ENCODE data around the gene SLC25A53.
A peak's percentile ranks its signal among the peaks of the same experiment; 100 is the strongest.

SLC25A53 gene

GRCh38 chrX:104098919-104099318 lies 57.9 kb downstream of the SLC25A53 start:
- H3K27ac ChIP-seq: no peak overlapping the region
- no peaks in the 10 kb centered on the region for H3K36me3 ChIP-seq
- intact Hi-C loops (cut with DNase I; ENCODE audit: low total_unique reads): no loop called here
- DNase-seq: no peak
- H3K4me3 ChIP-seq: no peak overlapping the region
- H3K9me3 ChIP-seq: no peaks in the 10 kb centered on the region
- no peak for TF ChIP-seq CTCF (IDR thresholded peaks at IDR 0.05)
- H3K4me1 ChIP-seq: no peaks in the 10 kb centered on the region
- H3K27me3 ChIP-seq: no peaks in the 10 kb centered on the region

GRCh38 chrX:104098151-104098808 lies 58.5 kb downstream of the SLC25A53 start:
- H3K27ac ChIP-seq: no peak overlapping the region
- H3K9me3 ChIP-seq: no peaks in the 10 kb centered on the region
- intact Hi-C loops (cut with DNase I; ENCODE audit: low total_unique reads): no loop called here
- TF ChIP-seq CTCF (IDR thresholded peaks at IDR 0.05): peak; percentile 45 to 66
- DNase-seq: no peak
- no peaks in the 10 kb centered on the region for H3K36me3 ChIP-seq
- H3K4me1 ChIP-seq: no peaks in the 10 kb centered on the region
- no peak overlapping the region for H3K4me3 ChIP-seq
- H3K27me3 ChIP-seq: no peaks in the 10 kb centered on the region

GRCh38 chrX:104085919-104086318 lies 70.9 kb downstream of the SLC25A53 start:
- no peak for DNase-seq
- TF ChIP-seq CTCF (IDR thresholded peaks at IDR 0.05): no peak
- H3K27me3 ChIP-seq: no peaks in the 10 kb centered on the region
- intact Hi-C loops (cut with DNase I; ENCODE audit: low total_unique reads): no loop called here
- H3K36me3 ChIP-seq: no peaks in the 10 kb centered on the region
- H3K4me1 ChIP-seq: peaks cover 0 to 4% (median 0%) of the 10 kb centered on the region in 4 donors
- no peak overlapping the region for H3K4me3 ChIP-seq
- H3K9me3 ChIP-seq: no peaks in the 10 kb centered on the region
- no peak overlapping the region for H3K27ac ChIP-seq

GRCh38 chrX:104085477-104085876 lies 71.3 kb downstream of the SLC25A53 start:
- intact Hi-C loops (cut with DNase I; ENCODE audit: low total_unique reads): no loop called here
- Histone ChIP-seq H3K4me1 (peaks cover 0 to 4% (median 0%) of the 10 kb centered on the region in 4 donors), H3K4me3 (no peak overlapping the region), H3K27me3 (no peaks in the 10 kb centered on the region), H3K9me3 (no peaks in the 10 kb centered on the region), H3K27ac (no peak overlapping the region), H3K36me3 (no peaks in the 10 kb centered on the region)
- TF ChIP-seq CTCF (IDR thresholded peaks at IDR 0.05): no peak
- no peak for DNase-seq

GRCh38 chrX:104084534-104085277 lies 72.1 kb downstream of the SLC25A53 start:
- TF ChIP-seq CTCF (IDR thresholded peaks at IDR 0.05): no peak
- no peak for DNase-seq
- H3K36me3 ChIP-seq: no peaks in the 10 kb centered on the region
- no peak overlapping the region for H3K4me3 ChIP-seq
- H3K27ac ChIP-seq: no peak overlapping the region
- intact Hi-C loops (cut with DNase I; ENCODE audit: low total_unique reads): no loop called here
- peaks cover 0 to 4% (median 0%) of the 10 kb centered on the region in 4 donors for H3K4me1 ChIP-seq
- no peaks in the 10 kb centered on the region for H3K9me3 ChIP-seq
- H3K27me3 ChIP-seq: no peaks in the 10 kb centered on the region
